Glutamatergic neuron (in vitro differentiated cells): ENCODE measurements around the gene SLC25A41. TPM values are rescaled to one million over a fixed set of nuclear protein-coding genes. Genes with fewer than 3 reads are reported as not detected.

Experiments used
- DNase-seq: peaks from one replicate; pipeline ENCODE4 v3.0.0; 2022
- H3K27ac Mint-ChIP-seq: one replicate; pipeline ENCODE4 v1.8.0; 2020; ENCODE audit warnings: mild to moderate bottlenecking, mixed read lengths, inconsistent platforms; ENCODE audit not compliant: unreplicated experiment
- H3K27me3 Mint-ChIP-seq: one replicate; pipeline ENCODE4 v1.8.0; 2020; ENCODE audit warnings: mild to moderate bottlenecking, moderate library complexity, mixed read lengths, inconsistent platforms; ENCODE audit not compliant: unreplicated experiment
- H3K36me3 Mint-ChIP-seq: one replicate; pipeline ENCODE4 v1.8.0; 2020; ENCODE audit warnings: mild to moderate bottlenecking, mixed read lengths, inconsistent platforms; ENCODE audit not compliant: unreplicated experiment
- H3K4me1 Mint-ChIP-seq: one replicate; pipeline ENCODE4 v1.8.0; 2020; ENCODE audit warnings: mild to moderate bottlenecking, low read depth, mixed read lengths, inconsistent platforms; ENCODE audit not compliant: unreplicated experiment
- H3K4me3 Mint-ChIP-seq: one replicate; pipeline ENCODE4 v1.8.0; 2020; ENCODE audit warnings: mild to moderate bottlenecking, mixed read lengths, inconsistent platforms; ENCODE audit not compliant: unreplicated experiment
- H3K9me3 Mint-ChIP-seq: one replicate; pipeline ENCODE4 v1.8.0; 2020; ENCODE audit warnings: mild to moderate bottlenecking, moderate library complexity, mixed read lengths, inconsistent platforms; ENCODE audit not compliant: unreplicated experiment
- CTCF ChIP-seq: fragments of 200-600 bp; sonication (generic); IDR thresholded peaks from one replicate; pipeline ENCODE4 v1.5.0; 2021; ENCODE audit not compliant: partially characterized antibody, unreplicated experiment
- microRNA-seq: library from miRNA; unstranded; fragments of <30 nt; microRNA quantifications from one replicate; pipeline ENCODE4, GENCODE V29; 2020; ENCODE audit not compliant: unreplicated experiment
- total RNA-seq: library from RNA; stranded (reverse); fragmentation: NEBNext Ultra II Directional; extraction: Animal tissue kit (Norgen Biotek cat#: 25700); gene quantifications from one replicate; pipeline ENCODE4 v1.2.1, GENCODE V29; 2021; ENCODE audit not compliant: unreplicated experiment

SLC25A41 gene
- total RNA-seq, 1 donor from 2014 or later, result 0.29 TPM

- Mint-ChIP-seq H3K27me3 (no peaks in the 10 kb centered on the region), H3K4me1 (no peaks in the 10 kb centered on the region), H3K4me3 (no peak overlapping the region), H3K27ac (no peak overlapping the region), H3K36me3 (peaks cover 6% of the 10 kb centered on the region), H3K9me3 (peaks cover 2% of the 10 kb centered on the region)
- DNase-seq, result no peak
- no peak for TF ChIP-seq CTCF
Observed at GRCh38 chr19:6378041-6378440, 55.5 kb downstream of the SLC25A41 start.

- TF ChIP-seq CTCF, result no peak
- Mint-ChIP-seq H3K27me3 (peaks cover 3% of the 10 kb centered on the region), H3K36me3 (peaks cover 6% of the 10 kb centered on the region), H3K9me3 (peaks cover 9% of the 10 kb centered on the region), H3K4me3 (no peak overlapping the region), H3K27ac (no peak overlapping the region), H3K4me1 (peaks cover 2% of the 10 kb centered on the region)
- DNase-seq, result no peak
Observed at GRCh38 chr19:6376512-6377190, 56.9 kb downstream of the SLC25A41 start.

Small RNAs within 50 kb of the gene (microRNA-seq; reads per million reads assigned to microRNA genes)
- gene MIR3940, result 71.7 reads per million, percentile 71 among the genes with 10 or more reads in this experiment
- 0.83 reads per million for gene MIR6790
- gene MIR6885, result 4.1 reads per million, percentile 28 among the genes with 10 or more reads in this experiment

Other genes starting within 250 kb of the SLC25A41 start
- gene MLLT1, start 153.8 kb downstream of the SLC25A41 start, total RNA-seq, result 52.9 TPM
- not detected for gene ACER1, start 100.2 kb downstream of the SLC25A41 start, total RNA-seq
- 97.3 TPM for gene CLPP, start 72.2 kb downstream of the SLC25A41 start, total RNA-seq
- 66.8 TPM for gene ALKBH7, start 61.0 kb downstream of the SLC25A41 start, total RNA-seq
- 2.3 TPM for gene PSPN, start 57.8 kb downstream of the SLC25A41 start, total RNA-seq
- gene GTF2F1, start 40.6 kb downstream of the SLC25A41 start, total RNA-seq, result 56.0 TPM
- gene KHSRP, start 9.0 kb downstream of the SLC25A41 start, total RNA-seq, result 318 TPM
- 30.2 TPM for gene SLC25A23, start 26.0 kb upstream of the SLC25A41 start, total RNA-seq
- not detected for gene CRB3, start 30.5 kb upstream of the SLC25A41 start, total RNA-seq
- gene DENND1C, start 48.0 kb upstream of the SLC25A41 start, total RNA-seq, result not detected
- 225 TPM for gene TUBB4A, start 68.5 kb upstream of the SLC25A41 start, total RNA-seq
- 6.9 TPM for gene TNFSF9, start 97.3 kb upstream of the SLC25A41 start, total RNA-seq
- 4.7 TPM for gene CD70, start 157.4 kb upstream of the SLC25A41 start, total RNA-seq
- not detected for gene TNFSF14, start 236.4 kb upstream of the SLC25A41 start, total RNA-seq